ENCODE data around the gene FARP2.

GRCh38 chr2:241432824-241433448 lies 76.9 kb downstream of the FARP2 start:
- no peak for TF ChIP-seq POLR2A (IDR thresholded peaks at IDR 0.05)
- TF ChIP-seq CTCF (IDR thresholded peaks at IDR 0.05): no peak

Measured in body of pancreas (tissue), 4 donors.